GM20000 (cell line): ENCODE data around the gene SHANK2.

Experiments
- DNase-seq: peaks from one replicate; pipeline ENCODE4 v3.0.0; 2012; ENCODE audit warnings: low spot score
- TF ChIP-seq, protein P1 (sequence below): IDR thresholded peaks from 2 replicates; pipeline ENCODE4 v1.5.1; 2012; ENCODE audit warnings: mild to moderate bottlenecking, control low read depth; ENCODE audit errors: extremely low read depth, missing control alignments

SHANK2 gene

DNA sequence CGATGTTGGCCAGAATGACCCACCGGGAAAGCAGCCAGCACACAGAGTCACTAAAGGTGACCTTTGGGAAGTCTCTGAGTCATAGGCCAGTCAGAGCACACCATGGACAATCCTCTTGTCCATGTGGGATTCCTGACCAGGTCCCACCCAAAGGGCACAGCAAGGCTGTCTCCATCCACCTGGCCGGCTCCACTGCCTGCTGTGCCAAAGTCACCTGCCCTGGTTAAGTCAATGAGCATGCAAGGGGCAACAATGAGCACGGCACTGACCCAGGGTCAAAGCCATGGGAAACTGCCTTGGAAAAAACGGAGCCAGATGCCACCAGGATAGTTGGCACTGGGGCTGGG, 49.8 kb downstream of the SHANK2 start:
- DNase-seq: no peak
- TF ChIP-seq, protein P1, sequence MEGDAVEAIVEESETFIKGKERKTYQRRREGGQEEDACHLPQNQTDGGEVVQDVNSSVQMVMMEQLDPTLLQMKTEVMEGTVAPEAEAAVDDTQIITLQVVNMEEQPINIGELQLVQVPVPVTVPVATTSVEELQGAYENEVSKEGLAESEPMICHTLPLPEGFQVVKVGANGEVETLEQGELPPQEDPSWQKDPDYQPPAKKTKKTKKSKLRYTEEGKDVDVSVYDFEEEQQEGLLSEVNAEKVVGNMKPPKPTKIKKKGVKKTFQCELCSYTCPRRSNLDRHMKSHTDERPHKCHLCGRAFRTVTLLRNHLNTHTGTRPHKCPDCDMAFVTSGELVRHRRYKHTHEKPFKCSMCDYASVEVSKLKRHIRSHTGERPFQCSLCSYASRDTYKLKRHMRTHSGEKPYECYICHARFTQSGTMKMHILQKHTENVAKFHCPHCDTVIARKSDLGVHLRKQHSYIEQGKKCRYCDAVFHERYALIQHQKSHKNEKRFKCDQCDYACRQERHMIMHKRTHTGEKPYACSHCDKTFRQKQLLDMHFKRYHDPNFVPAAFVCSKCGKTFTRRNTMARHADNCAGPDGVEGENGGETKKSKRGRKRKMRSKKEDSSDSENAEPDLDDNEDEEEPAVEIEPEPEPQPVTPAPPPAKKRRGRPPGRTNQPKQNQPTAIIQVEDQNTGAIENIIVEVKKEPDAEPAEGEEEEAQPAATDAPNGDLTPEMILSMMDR: no peak
